Effector memory CD8-positive, alpha-beta T cell (primary cell): ENCODE data around the gene HBE1.
"Not testable (repeated sequence)": the region's sequence is repeated elsewhere in the genome, so short reads cannot be mapped to it uniquely, and the experiment has no call there.

ENCODE experiments used
- ATAC-seq: fragments of 150-1000 bp; cut with Tn5 transposase; replicated peaks from 2 replicates; pipeline ENCODE4 v1.10.0; 2021; ENCODE audit warnings: mild to moderate bottlenecking, moderate library complexity
- DNase-seq, 3 experiments: peaks; one replicate each; pipeline ENCODE4 v3.0.0; 2021
- H3K27ac Mint-ChIP-seq, 2 donors: one replicate each; pipeline ENCODE4 v1.8.0; 2022; ENCODE audit warnings: mild to moderate bottlenecking in 2 of 2, mixed read lengths in 2 of 2, moderate library complexity in 2 of 2
- H3K27me3 Mint-ChIP-seq, 2 donors: one replicate each; pipeline ENCODE4 v1.8.0; 2022; ENCODE audit warnings: mixed read lengths in 2 of 2
- H3K36me3 Mint-ChIP-seq: one replicate; pipeline ENCODE4 v1.8.0; 2022; ENCODE audit warnings: mild to moderate bottlenecking, moderate library complexity, mixed read lengths; ENCODE audit not compliant: insufficient read depth
- H3K4me1 Mint-ChIP-seq, 2 donors: one replicate each; pipeline ENCODE4 v1.8.0; 2022; ENCODE audit warnings: low read depth in 2 of 2, mixed read lengths in 2 of 2
- H3K4me3 Mint-ChIP-seq, 2 donors: one replicate each; pipeline ENCODE4 v1.8.0; 2022; ENCODE audit warnings: mild to moderate bottlenecking in 2 of 2, mixed read lengths in 2 of 2, moderate library complexity in 2 of 2
- H3K9me3 Mint-ChIP-seq, 2 donors: one replicate each; pipeline ENCODE4 v1.8.0; 2022; ENCODE audit warnings: mixed read lengths in 2 of 2
- total RNA-seq, 9 experiments: gene quantifications; one replicate each; lab custom pipeline; 2026; lab: John Stamatoyannopoulos, UW

The HBE1 gene
- total RNA-seq: 0 reads per million in 9 experiments

DNA sequence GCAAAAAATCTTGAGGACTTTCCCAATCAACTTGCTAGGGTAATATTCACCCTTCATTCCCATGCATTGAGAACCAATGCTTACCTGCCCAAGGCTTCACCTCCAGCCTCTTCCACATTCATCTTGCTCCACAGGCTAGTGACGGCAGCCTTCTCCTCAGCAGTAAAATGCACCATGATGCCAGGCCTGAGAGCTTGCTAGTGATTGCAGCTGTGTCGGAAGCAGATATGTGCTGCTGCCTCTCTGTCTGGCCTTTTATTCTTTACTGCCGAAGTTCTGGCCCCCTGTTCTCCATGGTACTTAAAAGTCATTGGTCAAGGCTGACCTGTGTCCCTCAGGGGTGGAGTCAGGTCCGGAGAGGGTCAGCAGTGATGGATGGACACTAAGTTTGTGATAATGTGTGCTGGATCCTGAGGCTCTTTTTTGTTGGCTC is at the start of gene HBE1:
Gene HBE1, minus strand, starts transcription at position 231 of the 433 bp plus-strand sequence. Its CDS starts 55 bp downstream, at position 176.
- Mint-ChIP-seq H3K4me1 (no peaks in the 10 kb centered on the region), H3K27ac (no peak within 1 kb of the TSS), H3K4me3 (no peak within 1 kb of the TSS), H3K27me3 (peaks cover 0 to 5% of the 10 kb centered on the region in 2 donors), H3K36me3 (no peaks in the 10 kb centered on the region), H3K9me3 (no peaks in the 10 kb centered on the region)
- ATAC-seq (no peak), DNase-seq (no peak)

GRCh38 chr11:5317292-5317691 is 47.5 kb upstream of the HBE1 start:
- H3K4me1 Mint-ChIP-seq: no peaks in the 10 kb centered on the region
- DNase-seq (no peak), ATAC-seq (no peak)
- peaks cover 0 to 19% of the 10 kb centered on the region in 2 donors for H3K9me3 Mint-ChIP-seq
- no peaks in the 10 kb centered on the region for H3K36me3 Mint-ChIP-seq
- H3K27me3 Mint-ChIP-seq: no peaks in the 10 kb centered on the region
- H3K4me3 Mint-ChIP-seq: no peak overlapping the region
- no peak overlapping the region for H3K27ac Mint-ChIP-seq

GRCh38 chr11:5313326-5314023 is 43.7 kb upstream of the HBE1 start:
- H3K9me3 Mint-ChIP-seq: peaks cover 0 to 19% of the 10 kb centered on the region in 2 donors
- H3K27ac Mint-ChIP-seq, H3K36me3 Mint-ChIP-seq, H3K4me1 Mint-ChIP-seq, H3K4me3 Mint-ChIP-seq, DNase-seq, ATAC-seq, H3K27me3 Mint-ChIP-seq: not testable (repeated sequence)

DNA sequence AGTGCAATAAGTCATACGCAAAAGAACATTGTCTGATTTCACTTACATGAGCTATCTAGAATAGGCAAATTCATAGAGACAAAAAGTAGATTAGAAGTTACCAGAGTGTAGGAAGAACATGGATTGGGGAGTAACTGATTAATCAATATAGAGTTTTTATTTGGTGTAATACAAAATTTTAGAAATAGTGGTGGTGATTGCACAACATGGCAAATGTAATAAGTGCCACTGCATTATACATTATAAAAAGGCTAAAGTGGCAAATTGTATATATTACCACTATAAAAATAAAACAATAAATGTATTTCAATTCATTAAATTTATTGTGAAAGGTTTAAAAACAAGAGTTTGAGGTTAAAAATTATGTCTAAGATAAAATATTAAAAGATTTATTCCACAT is 40.7 kb upstream of the HBE1 start:
- Mint-ChIP-seq H3K27me3 (no peaks in the 10 kb centered on the region), H3K9me3 (peaks cover 0 to 19% of the 10 kb centered on the region in 2 donors), H3K27ac (no peak overlapping the region), H3K4me3 (no peak overlapping the region), H3K4me1 (no peaks in the 10 kb centered on the region), H3K36me3 (no peaks in the 10 kb centered on the region)
- no peak for ATAC-seq
- DNase-seq: no peak

DNA sequence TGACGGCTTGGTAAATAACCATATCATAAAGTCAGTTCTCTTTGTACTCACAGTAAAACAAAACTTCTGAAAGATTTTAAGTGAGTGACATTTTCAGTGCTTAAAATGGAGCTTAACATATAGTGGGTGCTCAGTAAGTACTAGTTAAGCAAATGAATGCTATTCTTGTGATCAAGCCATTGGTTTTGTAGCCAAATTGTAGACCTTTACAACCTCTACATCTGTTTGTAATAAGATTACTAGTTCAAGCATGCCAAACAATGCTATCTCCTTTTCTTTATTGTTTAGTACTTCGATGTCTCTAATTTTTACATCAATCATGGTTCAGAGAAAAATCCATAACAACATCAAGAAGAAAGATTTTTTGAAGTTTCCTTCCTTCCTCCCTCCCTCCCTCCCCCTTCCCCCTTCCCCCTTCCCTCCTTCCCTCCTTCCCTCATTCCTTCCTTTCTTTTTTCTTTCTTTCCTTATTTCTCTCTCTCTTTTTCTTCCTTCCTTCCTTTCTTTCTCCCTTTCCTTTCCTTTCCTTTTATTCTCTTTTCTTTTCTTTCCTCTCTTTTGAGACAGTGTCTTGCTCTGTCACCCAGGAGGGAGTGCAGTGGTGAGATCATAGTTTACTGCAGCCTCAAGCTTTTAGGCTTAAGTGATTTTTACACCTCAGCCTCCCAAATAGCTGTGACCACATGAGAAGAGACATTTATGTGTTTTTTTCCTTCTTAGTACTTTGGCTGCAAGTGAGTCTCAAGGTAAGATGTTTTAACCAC is 37.7 kb upstream of the HBE1 start:
- Mint-ChIP-seq H3K4me1 (no peaks in the 10 kb centered on the region), H3K36me3 (no peaks in the 10 kb centered on the region), H3K9me3 (no peaks in the 10 kb centered on the region), H3K27me3 (peaks cover 0 to 4% of the 10 kb centered on the region in 2 donors), H3K27ac (no peak overlapping the region), H3K4me3 (no peak overlapping the region)
- DNase-seq: no peak
- ATAC-seq: no peak

- DNase-seq (no peak), ATAC-seq (no peak)
- Mint-ChIP-seq H3K9me3 (no peaks in the 10 kb centered on the region), H3K36me3 (no peaks in the 10 kb centered on the region), H3K27me3 (peaks cover 0 to 9% of the 10 kb centered on the region in 2 donors), H3K4me1 (no peaks in the 10 kb centered on the region), H3K27ac (no peak overlapping the region), H3K4me3 (no peak overlapping the region)
Observed at GRCh38 chr11:5304046-5304445, 34.3 kb upstream of the HBE1 start.

GRCh38 chr11:5303626-5304025 is 33.9 kb upstream of the HBE1 start:
- ATAC-seq (no peak), DNase-seq (no peak)
- H3K4me1 Mint-ChIP-seq: no peaks in the 10 kb centered on the region
- no peaks in the 10 kb centered on the region for H3K36me3 Mint-ChIP-seq
- no peak overlapping the region for H3K27ac Mint-ChIP-seq
- H3K27me3 Mint-ChIP-seq: peaks cover 0 to 9% of the 10 kb centered on the region in 2 donors
- no peak overlapping the region for H3K4me3 Mint-ChIP-seq
- no peaks in the 10 kb centered on the region for H3K9me3 Mint-ChIP-seq

DNA sequence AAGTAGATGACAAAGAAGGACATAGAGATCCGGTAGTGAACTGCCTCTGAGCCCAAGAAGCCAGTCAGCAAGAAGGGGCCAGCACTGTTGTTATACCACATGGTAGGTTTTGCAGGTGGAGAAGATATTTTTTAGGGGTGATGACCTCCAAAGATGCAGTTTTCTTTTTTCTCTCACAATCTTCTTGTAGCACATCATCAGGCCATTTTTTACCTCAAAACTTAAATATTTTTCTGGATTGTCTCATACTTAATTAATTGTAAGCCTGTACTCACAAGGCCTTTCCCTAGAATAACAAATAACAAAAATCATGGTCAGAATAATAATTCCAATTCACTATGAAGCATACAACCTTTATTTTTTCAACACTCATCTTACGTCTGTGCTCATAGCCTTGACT is 32.1 kb upstream of the HBE1 start, which contains the start of gene OR51B4:
Gene OR51B4, minus strand, starts transcription at position 101 of the 400 bp plus-strand sequence. Its CDS starts 0 bp downstream, at position 101.
- Mint-ChIP-seq H3K9me3 (no peaks in the 10 kb centered on the region), H3K27ac (no peak within 1 kb of the TSS), H3K27me3 (peaks cover 9% of the 10 kb centered on the region in 2 donors), H3K4me3 (no peak within 1 kb of the TSS), H3K4me1 (no peaks in the 10 kb centered on the region), H3K36me3 (no peaks in the 10 kb centered on the region)
- DNase-seq: no peak
- ATAC-seq: no peak

DNA sequence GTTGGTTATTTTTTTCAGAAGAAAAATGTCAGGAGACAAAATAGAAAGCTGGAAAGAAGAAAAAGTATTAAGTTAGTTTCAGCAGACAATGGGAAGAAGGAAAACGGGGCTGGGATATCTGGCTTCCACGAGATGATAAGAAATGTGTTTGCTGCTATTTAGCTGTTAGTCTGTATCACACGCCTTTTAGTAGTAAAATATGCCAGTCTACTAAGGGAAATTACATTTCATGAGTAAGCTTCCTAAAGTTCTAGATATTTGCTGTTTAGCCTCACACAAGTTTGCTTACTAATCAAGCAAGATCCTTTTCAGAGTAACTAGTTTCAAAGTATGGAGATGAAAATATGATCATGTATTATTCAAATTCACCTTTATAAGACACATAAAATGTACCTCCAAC is 30.5 kb upstream of the HBE1 start:
- H3K9me3 Mint-ChIP-seq: no peaks in the 10 kb centered on the region
- H3K27me3 Mint-ChIP-seq: peaks cover 9% of the 10 kb centered on the region in 2 donors
- H3K4me3 Mint-ChIP-seq: no peak overlapping the region
- H3K4me1 Mint-ChIP-seq: no peaks in the 10 kb centered on the region
- DNase-seq: no peak
- no peak overlapping the region for H3K27ac Mint-ChIP-seq
- ATAC-seq: no peak
- H3K36me3 Mint-ChIP-seq: no peaks in the 10 kb centered on the region

- no peak for DNase-seq
- ATAC-seq: no peak
- H3K4me3 Mint-ChIP-seq: no peak overlapping the region
- H3K27ac Mint-ChIP-seq: no peak overlapping the region
- no peaks in the 10 kb centered on the region for H3K9me3 Mint-ChIP-seq
- no peaks in the 10 kb centered on the region for H3K4me1 Mint-ChIP-seq
- no peaks in the 10 kb centered on the region for H3K36me3 Mint-ChIP-seq
- H3K27me3 Mint-ChIP-seq: peaks cover 6 to 9% of the 10 kb centered on the region in 2 donors
Observed at GRCh38 chr11:5298451-5298850, 28.7 kb upstream of the HBE1 start.

GRCh38 chr11:5297721-5298323 is 28.1 kb upstream of the HBE1 start:
- Mint-ChIP-seq H3K27ac (no peak overlapping the region), H3K27me3 (peaks cover 5 to 9% of the 10 kb centered on the region in 2 donors), H3K36me3 (no peaks in the 10 kb centered on the region), H3K4me3 (no peak overlapping the region), H3K9me3 (no peaks in the 10 kb centered on the region), H3K4me1 (no peaks in the 10 kb centered on the region)
- DNase-seq (no peak), ATAC-seq (no peak)

DNA sequence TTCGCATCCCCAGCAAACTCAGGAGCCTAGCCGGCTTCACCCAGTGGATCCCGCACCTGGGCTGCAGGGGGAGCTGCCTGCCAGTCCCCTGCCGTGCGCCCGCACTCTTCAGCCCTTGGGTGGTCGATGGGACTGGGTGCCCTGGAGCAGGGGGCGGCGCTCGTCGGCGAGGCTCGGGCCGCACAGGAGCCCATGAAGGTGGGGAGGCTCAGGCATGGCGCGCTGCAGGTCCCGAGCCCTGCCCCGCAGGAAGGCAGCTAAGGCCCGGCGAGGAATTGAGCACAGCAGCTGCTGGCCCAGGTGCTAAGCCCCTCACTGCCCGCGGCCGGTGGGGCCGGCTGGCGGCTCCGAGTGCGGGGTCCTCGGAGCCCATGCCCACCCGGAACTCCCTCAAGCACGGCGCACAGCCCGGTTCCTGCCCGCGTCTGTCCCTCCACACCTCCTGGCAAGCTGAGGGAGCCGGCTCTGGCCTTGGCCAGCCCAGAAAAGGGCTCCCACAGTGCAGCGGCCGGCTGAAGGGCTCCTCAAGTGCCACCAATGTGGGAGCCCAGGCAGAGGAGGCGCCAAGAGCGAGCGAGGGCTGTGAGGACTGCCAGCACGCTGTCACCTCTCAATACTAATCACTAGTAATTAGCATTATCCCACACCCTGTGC is 24.7 kb upstream of the HBE1 start:
- H3K36me3 Mint-ChIP-seq, H3K4me1 Mint-ChIP-seq, H3K9me3 Mint-ChIP-seq, H3K4me3 Mint-ChIP-seq, H3K27me3 Mint-ChIP-seq, ATAC-seq, DNase-seq, H3K27ac Mint-ChIP-seq: not testable (repeated sequence)

DNA sequence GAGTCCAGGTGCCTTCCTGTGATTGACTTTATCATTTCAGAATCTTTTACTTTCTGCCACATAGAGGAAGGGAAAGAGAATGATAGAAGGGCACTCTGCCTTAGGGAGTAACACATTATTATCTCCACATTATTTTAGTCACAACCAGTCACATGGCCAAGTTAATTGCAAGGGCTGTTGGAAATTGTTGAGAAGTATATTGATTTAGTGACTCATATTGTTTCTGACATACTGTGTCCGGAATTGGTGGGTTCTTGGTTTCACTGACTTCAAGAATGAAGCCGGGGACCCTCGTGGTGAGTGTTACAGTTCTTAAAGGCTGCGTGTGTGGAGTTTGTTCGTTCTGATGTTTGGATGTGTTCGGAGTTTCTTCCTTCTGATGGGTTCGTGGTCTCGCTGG is 23.3 kb upstream of the HBE1 start:
- Mint-ChIP-seq H3K4me3 (no peak overlapping the region), H3K27me3 (peaks cover 0 to 8% of the 10 kb centered on the region in 2 donors), H3K9me3 (no peaks in the 10 kb centered on the region), H3K4me1 (no peaks in the 10 kb centered on the region), H3K27ac (no peak overlapping the region), H3K36me3 (no peaks in the 10 kb centered on the region)
- DNase-seq (no peak), ATAC-seq (no peak)
